ENCODE data around the gene ZNF697. TPM values are rescaled to one million over a fixed set of nuclear protein-coding genes. Genes with fewer than 3 reads are reported as not detected.

The ZNF697 gene
- total and polyA plus RNA-seq, 2 of the 4 experiments (the other 2 are of a cell fraction) = 6.2 to 10.2 TPM

- intact Hi-C loops (cut with micrococcal nuclease) (no loop called here), in situ Hi-C loops (cut with MboI; ENCODE audit: low sequenced_read_pairs) (no loop called here), dilution Hi-C loops (cut with HindIII; ENCODE audit: low sequenced_read_pairs, unreplicated experiment) (no loop called here)
- Histone ChIP-seq H3K4me1 (ENCODE audit: control insufficient read depth, insufficient read depth, low read length) (peaks cover 39% of the 10 kb centered on the region), H3K27me3 (ENCODE audit: control insufficient read depth, insufficient read depth, low read length) (no peaks in the 10 kb centered on the region), H2BK20ac (ENCODE audit: low read depth, low read length) (no peak overlapping the region), H2BK15ac (ENCODE audit: low read depth, low read length) (no peak overlapping the region), H2AK5ac (ENCODE audit: low read depth, low read length) (no peak overlapping the region), H3K27ac (ENCODE audit: insufficient read depth, low read length) (no peak overlapping the region), H2BK5ac (ENCODE audit: low read depth, low read length, poor library complexity, severe bottlenecking) (no peak overlapping the region), H3K36me3 (ENCODE audit: control insufficient read depth, insufficient read depth, low read length) (peaks cover 7% of the 10 kb centered on the region), H3K18ac (ENCODE audit: low read depth, low read length) (no peak overlapping the region), H4K8ac (ENCODE audit: low read depth in 2 of 2, low read length in 2 of 2) (no peak overlapping the region), H3K14ac (replicated peaks; ENCODE audit: low read depth, low read length) (no peak overlapping the region), H3K4ac (ENCODE audit: low read depth, low read length) (no peak overlapping the region), H3K79me1 (ENCODE audit: low read depth in 1 of 2, low read length in 2 of 2) (peaks cover 53 to 84% of the 10 kb centered on the region in 2 experiments), H3K9me1 (ENCODE audit: insufficient read depth, low read length) (peaks cover 39% of the 10 kb centered on the region), H4K20me1 (ENCODE audit: insufficient read depth, low read length) (peaks cover 70% of the 10 kb centered on the region), H3K4me2 (ENCODE audit: low read depth, low read length) (no peak overlapping the region; the same call in 1 of the 2 replicates), H3K56ac (ENCODE audit: extremely low read depth, insufficient read depth, low read length) (no peak overlapping the region), H3K9ac (ENCODE audit: low read depth, low read length) (no peak overlapping the region), H4K91ac (ENCODE audit: insufficient read depth, low read depth, low read length) (no peak overlapping the region), H2AK9ac (replicated peaks; ENCODE audit: low read depth, low read length, poor library complexity) (no peak overlapping the region), H3K9me3 (ENCODE audit: control insufficient read depth, insufficient read depth, low read length) (no peaks in the 10 kb centered on the region), H2BK120ac (ENCODE audit: low read depth, low read length) (no peak overlapping the region), H4K5ac (ENCODE audit: low read depth, low read length) (no peak overlapping the region), H3K23ac (ENCODE audit: low read depth, low read length) (no peak overlapping the region), H3K4me3 (ENCODE audit: insufficient read depth, low read depth, low read length) (no peak overlapping the region), H2AFZ (replicated peaks; ENCODE audit: low read length, poor library complexity) (no peak overlapping the region)
- no peak for ATAC-seq (ENCODE audit: low read depth)
- no TSS peak for BruUV-seq (replicated peaks)
- TF ChIP-seq RAD21 (IDR thresholded peaks at IDR 0.05; ENCODE audit: low read length) = no peak
- no peak for TF ChIP-seq MAZ (IDR thresholded peaks at IDR 0.05; ENCODE audit: borderline replicate concordance, low read depth, low read length)
- TF ChIP-seq RFX5 (IDR thresholded peaks at IDR 0.05; ENCODE audit: low read depth, low read length) = no peak
- TF ChIP-seq NFE2L2 (IDR thresholded peaks at IDR 0.05; ENCODE audit: low read depth, low read length) = no peak
- no peak for TF ChIP-seq RCOR1 (IDR thresholded peaks at IDR 0.05; ENCODE audit: insufficient replicate concordance, low read length)
- no peak for TF ChIP-seq MXI1 (IDR thresholded peaks at IDR 0.05; ENCODE audit: borderline replicate concordance, low read depth, low read length)
- POLR2A ChIA-PET (ENCODE audit: unreplicated experiment) = no interaction called here
- WGBS, 2 experiments (ENCODE audit: extremely low coverage in 2 of 2, insufficient read length in 1 of 2) = no CpG with 5 or more reads among the region's 3 CpGs
- CTCF ChIA-PET = interaction anchor here (0.7 kb wide), 1 partner anchor 20 kb away, joined by 3 read pairs; no protein-coding TSS in a partner anchor
- no peak for DNase-seq
Measured at GRCh38 chr1:119634016-119634415, 14.1 kb downstream of the ZNF697 start.

Measured in IMR-90 (cell line).